ENCODE data around the gene ACY1.
A peak's percentile ranks its signal among the peaks of the same experiment; 100 is the strongest.

Gene ACY1

DNA sequence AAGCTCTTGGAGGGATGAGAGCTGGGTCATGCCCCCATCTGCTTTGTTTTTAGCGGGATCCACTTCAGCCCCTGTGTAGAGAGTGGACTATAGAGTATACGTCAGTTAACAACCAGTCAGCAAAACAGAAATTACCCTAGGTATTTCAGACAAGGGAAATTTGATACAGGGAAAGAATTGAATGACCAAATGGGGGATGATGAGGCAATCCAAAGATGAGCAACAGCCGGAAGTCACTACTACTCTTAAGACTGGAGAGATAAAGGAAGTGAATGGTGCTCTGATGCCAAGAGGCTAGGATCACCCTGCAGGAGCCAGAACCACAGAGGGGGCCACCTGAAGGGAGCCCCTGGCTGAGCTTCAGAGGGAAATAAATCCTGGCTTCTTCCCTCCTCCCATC is 29.9 kb upstream of the ACY1 start:
- Mint-ChIP-seq H3K27me3 (ENCODE audit: low read depth, poor library complexity) (peaks cover 8% of the 10 kb centered on the region), H3K36me3 (ENCODE audit: low read depth) (peaks cover 5% of the 10 kb centered on the region), H3K4me1 (peaks cover 24% of the 10 kb centered on the region), H3K4me3 (peak overlapping the region; percentile 15), H3K27ac (no peak overlapping the region), H3K9me3 (no peaks in the 10 kb centered on the region)
- no peak for TF ChIP-seq CTCF (IDR thresholded peaks at IDR 0.05)
- no peak for DNase-seq

GRCh38 chr3:51954105-51954504 is 29.2 kb upstream of the ACY1 start:
- peaks cover 24% of the 10 kb centered on the region for H3K4me1 Mint-ChIP-seq
- H3K9me3 Mint-ChIP-seq = no peaks in the 10 kb centered on the region
- no peak overlapping the region for H3K27ac Mint-ChIP-seq
- peaks cover 8% of the 10 kb centered on the region for H3K27me3 Mint-ChIP-seq (ENCODE audit: low read depth, poor library complexity)
- H3K4me3 Mint-ChIP-seq = no peak overlapping the region
- no peak for DNase-seq
- peaks cover 6% of the 10 kb centered on the region for H3K36me3 Mint-ChIP-seq (ENCODE audit: low read depth)
- TF ChIP-seq CTCF (IDR thresholded peaks at IDR 0.05) = no peak

- no peak for DNase-seq
- H3K4me1 Mint-ChIP-seq = peaks cover 24% of the 10 kb centered on the region
- TF ChIP-seq CTCF (IDR thresholded peaks at IDR 0.05) = no peak
- no peak overlapping the region for H3K27ac Mint-ChIP-seq
- H3K4me3 Mint-ChIP-seq = peak overlapping the region; percentile 38
- peaks cover 5% of the 10 kb centered on the region for H3K27me3 Mint-ChIP-seq (ENCODE audit: low read depth, poor library complexity)
- no peaks in the 10 kb centered on the region for H3K9me3 Mint-ChIP-seq
- peaks cover 6% of the 10 kb centered on the region for H3K36me3 Mint-ChIP-seq (ENCODE audit: low read depth)
These were observed 28.6 kb upstream of the ACY1 start for GRCh38 chr3:51954713-51955112.

DNA sequence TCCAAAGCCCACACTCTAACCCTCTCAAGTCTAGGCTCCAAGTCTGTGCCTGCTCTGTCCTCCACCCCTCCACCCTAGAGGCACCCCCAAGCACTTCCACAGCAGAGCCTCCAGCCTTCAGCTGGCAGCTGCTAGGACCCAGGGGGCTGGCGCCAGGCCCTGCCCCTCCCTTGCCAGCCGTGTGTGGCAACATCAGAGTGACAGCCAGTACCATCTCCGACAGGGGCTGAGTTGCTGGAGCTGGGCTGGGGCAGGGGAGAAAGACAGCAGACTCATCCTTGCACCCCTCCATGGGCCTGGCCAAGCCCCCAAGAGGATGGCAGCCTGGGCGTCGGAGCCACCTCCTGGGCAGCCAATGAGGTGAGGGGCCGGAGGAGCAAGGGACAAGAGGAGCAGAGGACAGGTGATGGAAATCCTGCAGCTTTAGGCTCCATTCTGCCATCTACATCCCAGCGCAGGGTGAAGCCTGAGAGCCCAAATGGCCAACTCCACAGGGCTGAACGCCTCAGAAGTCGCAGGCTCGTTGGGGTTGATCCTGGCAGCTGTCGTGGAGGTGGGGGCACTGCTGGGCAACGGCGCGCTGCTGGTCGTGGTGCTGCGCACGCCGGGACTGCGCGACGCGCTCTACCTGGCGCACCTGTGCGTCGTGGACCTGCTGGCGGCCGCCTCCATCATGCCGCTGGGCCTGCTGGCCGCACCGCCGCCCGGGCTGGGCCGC is 28.0 kb upstream of the ACY1 start, which contains the start of gene GPR62:
GPR62 (plus strand) TSS at position 207 of the 718 bp plus-strand sequence; CDS start at position 479, 272 bp downstream.
- peaks cover 10% of the 10 kb centered on the region for H3K36me3 Mint-ChIP-seq (ENCODE audit: low read depth)
- H3K27me3 Mint-ChIP-seq (ENCODE audit: low read depth, poor library complexity) = peaks cover 5% of the 10 kb centered on the region
- no peak within 1 kb of the TSS for H3K27ac Mint-ChIP-seq
- H3K4me3 Mint-ChIP-seq = peak within 1 kb of the TSS; percentile 38
- no peaks in the 10 kb centered on the region for H3K9me3 Mint-ChIP-seq
- TF ChIP-seq CTCF (IDR thresholded peaks at IDR 0.05) = no peak
- DNase-seq = no peak
- peaks cover 24% of the 10 kb centered on the region for H3K4me1 Mint-ChIP-seq

GRCh38 chr3:51955893-51956770 is 27.2 kb upstream of the ACY1 start:
- Mint-ChIP-seq H3K36me3 (ENCODE audit: low read depth) (peaks cover 17% of the 10 kb centered on the region), H3K4me3 (no peak overlapping the region), H3K9me3 (no peaks in the 10 kb centered on the region), H3K27me3 (ENCODE audit: low read depth, poor library complexity) (peaks cover 5% of the 10 kb centered on the region), H3K27ac (no peak overlapping the region), H3K4me1 (peaks cover 26% of the 10 kb centered on the region)
- TF ChIP-seq CTCF (IDR thresholded peaks at IDR 0.05) = peak; percentile 62
- peak; percentile 65 for DNase-seq

Data from nephron progenitor cell (in vitro differentiated cells).